GM18951 (cell line): ENCODE results near the gene NDUFC2.

Source experiments
- POLR2A ChIP-seq: IDR thresholded peaks from 4 replicates; pipeline ENCODE4 v1.6.1; 2011; ENCODE audit warnings: mild to moderate bottlenecking; ENCODE audit not compliant: insufficient read length, insufficient read depth; ENCODE audit errors: extremely low read depth
- in situ Hi-C: fragments of 300-500 bp; cut with MboI; formaldehyde crosslinking; loops from one replicate; pipeline ENCODE4 v1.12.0; 2022; ENCODE audit warnings: low sequenced_read_pairs, mixed read lengths, inconsistent platforms; ENCODE audit not compliant: unreplicated experiment

The NDUFC2 gene

GRCh38 chr11:78020246-78020645 is 59.4 kb downstream of the NDUFC2 start:
- no peak for TF ChIP-seq POLR2A
- in situ Hi-C loops: no loop called here

DNA sequence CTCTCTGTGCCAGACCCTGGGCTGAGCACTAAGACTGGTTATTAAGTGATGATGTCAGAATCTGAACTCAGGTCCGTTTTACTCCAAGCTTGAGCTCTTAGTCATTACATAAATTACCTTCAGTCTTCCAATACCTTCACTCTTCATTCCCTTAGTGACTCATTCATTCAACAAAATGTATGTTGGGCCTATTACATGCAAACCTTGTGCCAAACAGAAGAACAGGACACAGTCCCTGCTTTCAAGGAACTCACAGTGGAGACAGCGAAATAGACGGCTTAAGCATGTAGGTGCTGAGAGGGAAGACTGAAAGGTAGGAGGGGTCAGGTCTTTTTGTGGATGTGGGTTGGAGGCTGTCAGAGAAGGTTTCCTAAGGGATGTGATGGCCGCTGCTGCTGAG is 59.9 kb downstream of the NDUFC2 start:
- TF ChIP-seq POLR2A: no peak

More for the DNA sequence above, 59.9 kb downstream of the NDUFC2 start:
- in situ Hi-C loops: no loop called here
